GM12878 (cell line): ENCODE data around the gene PLBD1. TPM values are rescaled to one million over a fixed set of nuclear protein-coding genes. Genes with fewer than 3 reads are reported as not detected.

Experiments
- CREB1 ChIP-seq: IDR thresholded peaks from 2 replicates; pipeline ENCODE4 v1.6.1; 2012; ENCODE audit warnings: low read depth, mild to moderate bottlenecking, inconsistent platforms
- ZBTB11 ChIP-seq: fragments of 450-650 bp; formaldehyde crosslinking; IDR thresholded peaks from 2 replicates; pipeline ENCODE4 v1.5.0; 2022; ENCODE audit warnings: mild to moderate bottlenecking, missing genetic modification characterization
- ZNF592 ChIP-seq: fragments of 450-650 bp; IDR thresholded peaks from 2 replicates; pipeline ENCODE4 v1.6.1; 2017; ENCODE audit warnings: mild to moderate bottlenecking, moderate library complexity
- polyA plus RNA-seq, 11 experiments: library from polyadenylated mRNA; depleted of rRNA in 4 of 11; unstranded in 6 of 11; stranded (reverse) in 5 of 11; fragments of >200 nt; fragmentation: Nextera tagmentation in 4 of 11; fragmentation: Illumina TruSeq in 1 of 11; extraction: Ambion mirVana in 4 of 11; extraction: Trizol in 1 of 11; gene quantifications; 1 replicate in 1 of 11; 2 replicates in 10 of 11; pipeline versions ENCODE4 v1.2.1 to v1.2.3, GENCODE V29; 2011 to 2016; ENCODE audit warnings: inconsistent platforms in 2 of 11, missing spikeins in 2 of 11, low read depth in 1 of 11
- small RNA-seq: library from RNA; depleted of rRNA; stranded (forward); fragments of <200 nt; gene quantifications from one replicate; pipeline ENCODE3, GENCODE V24; 2014
- total RNA-seq, 4 experiments: library from RNA; depleted of rRNA in 3 of 4; stranded (reverse); fragments of >200 nt in 3 of 4; fragmentation: Illumina TruSeq in 1 of 4; extraction: Trizol in 1 of 4; gene quantifications; 2 replicates each; pipeline versions ENCODE4 v1.2.1 to v1.2.3, GENCODE V29; 2013 to 2021

The PLBD1 gene
- total and polyA plus RNA-seq, 10 of the 15 experiments (the other 5 are each of a cell fraction or from before 2014, with no cell fraction given) = 0.19 to 0.54 (median 0.27) TPM; not detected in 1

GRCh38 chr12:14454098-14454907 is 113.4 kb downstream of the PLBD1 start (continued):
- TF ChIP-seq ZNF592 = 0 out of 2 replicates have a peak, but pooled peaks have one; percentile 33
- TF ChIP-seq ZBTB11 (CRISPR knock-in tag) = no peak
- TF ChIP-seq CREB1 = no peak

Small RNAs within 50 kb of the gene (small RNA-seq; reads per million reads assigned to genes)
- gene RN7SKP134 = not detected

Other genes with a start within 250 kb of the PLBD1 start
- gene ATF7IP, start 202.2 kb downstream of the PLBD1 start, total RNA-seq (2014; rRNA removed) = 27.8 and 34.7 TPM in 2 replicates
- 44.0 and 47.4 TPM in 2 replicates for gene ATF7IP, start 202.2 kb downstream of the PLBD1 start, total RNA-seq (2014; rRNA removed; fragmentation: Illumina TruSeq; extraction: Trizol)
- gene ATF7IP, start 202.2 kb downstream of the PLBD1 start, total RNA-seq (2021) = 60.7 and 66.6 TPM in 2 replicates
- 19.6 and 25.2 TPM in 2 replicates for gene ATF7IP, start 202.2 kb downstream of the PLBD1 start, polyA plus RNA-seq (2011; rRNA removed)
- 31.9 and 39.3 TPM in 2 replicates for gene ATF7IP, start 202.2 kb downstream of the PLBD1 start, polyA plus RNA-seq (2014; fragmentation: Illumina TruSeq; extraction: Trizol)
- 1 to 10 TPM; 6.2 to 8.1 TPM for gene ATF7IP, start 202.2 kb downstream of the PLBD1 start, polyA plus RNA-seq (2014; fragmentation: Nextera tagmentation; extraction: Ambion mirVana)
- 14.7 and 15.1 TPM in 2 replicates for gene ATF7IP, start 202.2 kb downstream of the PLBD1 start, polyA plus RNA-seq (2014; rRNA removed)
- gene ATF7IP, start 202.2 kb downstream of the PLBD1 start, polyA plus RNA-seq (2016; fragmentation: Nextera tagmentation; extraction: Ambion mirVana) = 10 to 100 TPM; 30.7 to 33.0 TPM
- 0.11 and 0.16 TPM in 2 replicates for gene GUCY2C, start 128.7 kb upstream of the PLBD1 start, total RNA-seq (2014; rRNA removed)
- gene GUCY2C, start 128.7 kb upstream of the PLBD1 start, total RNA-seq (2014; rRNA removed; fragmentation: Illumina TruSeq; extraction: Trizol) = 0.09 and 0.18 TPM in 2 replicates
- 0.08 TPM in 1 of 2 replicates, not detected in the other for gene GUCY2C, start 128.7 kb upstream of the PLBD1 start, total RNA-seq (2021)
- 0.19 and 0.27 TPM in 2 replicates for gene GUCY2C, start 128.7 kb upstream of the PLBD1 start, polyA plus RNA-seq (2011; rRNA removed)
- 0.10 and 0.15 TPM in 2 replicates for gene GUCY2C, start 128.7 kb upstream of the PLBD1 start, polyA plus RNA-seq (2014; fragmentation: Illumina TruSeq; extraction: Trizol)
- under 1 TPM; 0.57 to 0.60 TPM for gene GUCY2C, start 128.7 kb upstream of the PLBD1 start, polyA plus RNA-seq (2014; fragmentation: Nextera tagmentation; extraction: Ambion mirVana)
- 0.12 and 0.16 TPM in 2 replicates for gene GUCY2C, start 128.7 kb upstream of the PLBD1 start, polyA plus RNA-seq (2014; rRNA removed)
- under 1 TPM; 0.42 to 0.44 TPM for gene GUCY2C, start 128.7 kb upstream of the PLBD1 start, polyA plus RNA-seq (2016; fragmentation: Nextera tagmentation; extraction: Ambion mirVana)
- 10.0 and 11.5 TPM in 2 replicates for gene WBP11, start 235.6 kb upstream of the PLBD1 start, total RNA-seq (2014; rRNA removed)
- gene WBP11, start 235.6 kb upstream of the PLBD1 start, total RNA-seq (2014; rRNA removed; fragmentation: Illumina TruSeq; extraction: Trizol) = 34.3 and 39.4 TPM in 2 replicates
- gene WBP11, start 235.6 kb upstream of the PLBD1 start, total RNA-seq (2021) = 76.5 and 77.6 TPM in 2 replicates
- 10.6 and 15.9 TPM in 2 replicates for gene WBP11, start 235.6 kb upstream of the PLBD1 start, polyA plus RNA-seq (2011; rRNA removed)
- gene WBP11, start 235.6 kb upstream of the PLBD1 start, polyA plus RNA-seq (2014; fragmentation: Illumina TruSeq; extraction: Trizol) = 60.3 and 80.9 TPM in 2 replicates
- 10 to 100 TPM; 17.5 to 18.9 TPM for gene WBP11, start 235.6 kb upstream of the PLBD1 start, polyA plus RNA-seq (2014; fragmentation: Nextera tagmentation; extraction: Ambion mirVana)
- 13.4 and 18.0 TPM in 2 replicates for gene WBP11, start 235.6 kb upstream of the PLBD1 start, polyA plus RNA-seq (2014; rRNA removed)
- gene WBP11, start 235.6 kb upstream of the PLBD1 start, polyA plus RNA-seq (2016; fragmentation: Nextera tagmentation; extraction: Ambion mirVana) = 100 to 1,000 TPM; 102 to 107 TPM
- gene C12orf60, start 235.8 kb upstream of the PLBD1 start, total RNA-seq (2014; rRNA removed) = 2.0 and 2.7 TPM in 2 replicates
- 2.9 and 3.1 TPM in 2 replicates for gene C12orf60, start 235.8 kb upstream of the PLBD1 start, total RNA-seq (2014; rRNA removed; fragmentation: Illumina TruSeq; extraction: Trizol)
- 1.8 TPM in 2 replicates for gene C12orf60, start 235.8 kb upstream of the PLBD1 start, total RNA-seq (2021)
- 2.3 and 4.5 TPM in 2 replicates for gene C12orf60, start 235.8 kb upstream of the PLBD1 start, polyA plus RNA-seq (2011; rRNA removed)
- 3.1 and 3.5 TPM in 2 replicates for gene C12orf60, start 235.8 kb upstream of the PLBD1 start, polyA plus RNA-seq (2014; fragmentation: Illumina TruSeq; extraction: Trizol)
- gene C12orf60, start 235.8 kb upstream of the PLBD1 start, polyA plus RNA-seq (2014; fragmentation: Nextera tagmentation; extraction: Ambion mirVana) = 1 to 10 TPM; 5.7 to 7.2 TPM
- gene C12orf60, start 235.8 kb upstream of the PLBD1 start, polyA plus RNA-seq (2014; rRNA removed) = 1.9 and 2.6 TPM in 2 replicates
- gene C12orf60, start 235.8 kb upstream of the PLBD1 start, polyA plus RNA-seq (2016; fragmentation: Nextera tagmentation; extraction: Ambion mirVana) = 1 to 10 TPM; 3.7 to 4.6 TPM
- not detected in 2 replicates for gene SMCO3, start 246.3 kb upstream of the PLBD1 start, total RNA-seq (2014; rRNA removed)
- gene SMCO3, start 246.3 kb upstream of the PLBD1 start, total RNA-seq (2014; rRNA removed; fragmentation: Illumina TruSeq; extraction: Trizol) = not detected in 2 replicates
- not detected in 2 replicates for gene SMCO3, start 246.3 kb upstream of the PLBD1 start, total RNA-seq (2021)
- not detected in 2 replicates for gene SMCO3, start 246.3 kb upstream of the PLBD1 start, polyA plus RNA-seq (2011; rRNA removed)
- not detected in 2 replicates for gene SMCO3, start 246.3 kb upstream of the PLBD1 start, polyA plus RNA-seq (2014; fragmentation: Illumina TruSeq; extraction: Trizol)
- gene SMCO3, start 246.3 kb upstream of the PLBD1 start, polyA plus RNA-seq (2014; fragmentation: Nextera tagmentation; extraction: Ambion mirVana) = under 1 TPM; 0.10 to 0.11 TPM
- not detected in 2 replicates for gene SMCO3, start 246.3 kb upstream of the PLBD1 start, polyA plus RNA-seq (2014; rRNA removed)
- gene SMCO3, start 246.3 kb upstream of the PLBD1 start, polyA plus RNA-seq (2016; fragmentation: Nextera tagmentation; extraction: Ambion mirVana) = under 1 TPM; 0.05 to 0.35 TPM